ENCODE data around the gene TDP1. TPM values are rescaled to one million over a fixed set of nuclear protein-coding genes. Genes with fewer than 3 reads are reported as not detected.

TDP1 gene
- total and polyA plus RNA-seq, 2 of the 13 experiments (the other 11 are each of a cell fraction or from before 2014, with no cell fraction given) = 16.4 to 31.2 TPM

- TF ChIP-seq ZNF574 (CRISPR knock-in tag; IDR thresholded peaks at IDR 0.05) (0 out of 2 replicates have a peak, but pooled peaks have one; percentile 37), KLF9 (CRISPR knock-in tag; IDR thresholded peaks at IDR 0.05; ENCODE audit: low read depth) (no peak), HINFP (CRISPR knock-in tag; IDR thresholded peaks at IDR 0.05; ENCODE audit: low read depth) (peak; percentile 88; the same call in 1 of the 2 replicates), ZNF160 (CRISPR knock-in tag; IDR thresholded peaks at IDR 0.05) (no peak), ZNF44 (CRISPR knock-in tag; IDR thresholded peaks at IDR 0.05) (no peak), TERF1 (CRISPR knock-in tag; IDR thresholded peaks at IDR 0.05) (no peak), ZNF207 (IDR thresholded peaks at IDR 0.05; ENCODE audit: borderline replicate concordance) (no peak), MAZ (IDR thresholded peaks at IDR 0.05; ENCODE audit: borderline replicate concordance, low read depth, low read length) (no peak), MAZ (CRISPR knock-in tag; IDR thresholded peaks at IDR 0.05; ENCODE audit: low read depth) (0 out of 2 replicates have a peak, but pooled peaks have one; percentile 28), AKNA (CRISPR knock-in tag; IDR thresholded peaks at IDR 0.05; ENCODE audit: borderline replicate concordance) (no peak), ZNF260 (CRISPR knock-in tag; IDR thresholded peaks at IDR 0.05; ENCODE audit: borderline replicate concordance, low read depth) (no peak), ZNF839 (CRISPR knock-in tag; IDR thresholded peaks at IDR 0.05; ENCODE audit: borderline replicate concordance) (peak; percentile 38; the same call in 1 of the 2 replicates)
These were observed 104.7 kb downstream of the TDP1 start (continued) for GRCh38 chr14:90060312-90060964.

Measured in HepG2 (cell line).